ENCODE results near the gene KCTD13.

Gene KCTD13

DNA sequence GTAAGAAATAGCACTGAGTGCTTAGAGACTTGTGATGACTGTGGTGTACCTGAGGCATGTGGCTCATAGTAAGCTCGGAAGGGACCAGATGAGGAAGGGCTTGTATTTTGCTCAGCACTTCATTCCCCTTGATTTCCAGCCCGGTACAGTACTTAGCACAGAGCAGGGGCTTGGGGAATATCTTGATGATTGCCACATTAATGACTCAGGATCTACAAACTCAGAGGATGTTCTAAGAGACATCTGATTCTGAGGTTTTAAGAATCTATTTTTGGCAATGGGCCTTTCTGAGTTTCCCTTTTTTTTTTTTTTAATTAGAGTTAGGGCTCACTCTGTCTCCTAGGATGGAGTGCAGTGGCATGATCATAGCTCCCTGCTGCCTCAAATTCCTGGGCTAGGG is 16.6 kb downstream of the KCTD13 start:
- TF ChIP-seq EZH2 (optimal IDR thresholded peaks at IDR 0.05; ENCODE audit: low read depth, low read length) (no peak), EZH2phosphoT487 (IDR thresholded peaks at IDR 0.05; ENCODE audit: low read length) (no peak)
- TF ChIP-seq, protein P1, sequence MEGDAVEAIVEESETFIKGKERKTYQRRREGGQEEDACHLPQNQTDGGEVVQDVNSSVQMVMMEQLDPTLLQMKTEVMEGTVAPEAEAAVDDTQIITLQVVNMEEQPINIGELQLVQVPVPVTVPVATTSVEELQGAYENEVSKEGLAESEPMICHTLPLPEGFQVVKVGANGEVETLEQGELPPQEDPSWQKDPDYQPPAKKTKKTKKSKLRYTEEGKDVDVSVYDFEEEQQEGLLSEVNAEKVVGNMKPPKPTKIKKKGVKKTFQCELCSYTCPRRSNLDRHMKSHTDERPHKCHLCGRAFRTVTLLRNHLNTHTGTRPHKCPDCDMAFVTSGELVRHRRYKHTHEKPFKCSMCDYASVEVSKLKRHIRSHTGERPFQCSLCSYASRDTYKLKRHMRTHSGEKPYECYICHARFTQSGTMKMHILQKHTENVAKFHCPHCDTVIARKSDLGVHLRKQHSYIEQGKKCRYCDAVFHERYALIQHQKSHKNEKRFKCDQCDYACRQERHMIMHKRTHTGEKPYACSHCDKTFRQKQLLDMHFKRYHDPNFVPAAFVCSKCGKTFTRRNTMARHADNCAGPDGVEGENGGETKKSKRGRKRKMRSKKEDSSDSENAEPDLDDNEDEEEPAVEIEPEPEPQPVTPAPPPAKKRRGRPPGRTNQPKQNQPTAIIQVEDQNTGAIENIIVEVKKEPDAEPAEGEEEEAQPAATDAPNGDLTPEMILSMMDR (IDR thresholded peaks at IDR 0.05; ENCODE audit: low read length) = no peak
- Histone ChIP-seq H3F3A (ENCODE audit: insufficient read depth, low read length) (no peaks in the 10 kb centered on the region), H3K27ac (ENCODE audit: low read length) (no peak overlapping the region), H3K9ac (ENCODE audit: low read length) (no peak overlapping the region), H3K27me3 (replicated peaks; ENCODE audit: insufficient read depth, low read length) (no peaks in the 10 kb centered on the region), H3K36me3 (replicated peaks; ENCODE audit: insufficient read depth, low read length) (no peaks in the 10 kb centered on the region), H3K9me3 (replicated peaks; ENCODE audit: insufficient read depth, low read length) (no peaks in the 10 kb centered on the region), H2AFZ (ENCODE audit: low read length) (no peak overlapping the region), H3K9me2 (replicated peaks; ENCODE audit: insufficient read depth, low read length) (no peaks in the 10 kb centered on the region), H4K20me1 (ENCODE audit: insufficient read depth, low read length) (no peaks in the 10 kb centered on the region), H3K4me3 (ENCODE audit: low read length) (no peak overlapping the region), H3K79me2 (ENCODE audit: low read length) (no peaks in the 10 kb centered on the region), H3K4me1 (ENCODE audit: low read length) (no peaks in the 10 kb centered on the region), H3K4me2 (ENCODE audit: low read depth, low read length) (no peak overlapping the region)
- DNase-seq = no peak

DNA sequence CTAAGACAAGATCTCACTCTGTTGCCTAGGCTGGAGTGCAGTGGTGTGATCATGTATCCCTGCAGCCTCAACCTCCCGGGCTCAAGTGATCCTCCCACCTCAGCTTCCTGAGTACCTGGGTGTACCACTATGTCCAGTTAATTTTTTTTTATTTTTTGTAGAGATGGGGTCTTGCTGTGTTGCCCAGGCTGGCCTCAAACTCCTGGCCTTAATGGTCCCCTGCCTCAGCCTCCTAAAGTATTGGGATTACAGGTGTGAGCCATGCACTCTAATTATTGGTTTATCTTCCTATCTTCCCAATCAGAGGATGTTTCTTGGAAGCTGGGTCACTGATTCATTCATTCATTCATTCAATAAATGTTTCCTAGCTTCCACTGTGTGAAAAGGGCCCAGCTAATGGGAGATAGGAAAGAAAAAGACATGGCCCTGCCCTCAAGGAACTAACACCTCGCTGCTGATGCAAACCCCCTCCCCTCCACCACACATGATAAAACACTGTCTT is 17.3 kb downstream of the KCTD13 start:
- Histone ChIP-seq H3K4me3 (ENCODE audit: low read length) (no peak overlapping the region), H3K36me3 (replicated peaks; ENCODE audit: insufficient read depth, low read length) (no peaks in the 10 kb centered on the region), H2AFZ (ENCODE audit: low read length) (no peak overlapping the region), H3K27me3 (replicated peaks; ENCODE audit: insufficient read depth, low read length) (peaks cover under 1% of the 10 kb centered on the region; the same call in 1 of the 2 replicates), H3K79me2 (ENCODE audit: low read length) (no peaks in the 10 kb centered on the region), H3K4me2 (ENCODE audit: low read depth, low read length) (no peak overlapping the region), H3K9me3 (replicated peaks; ENCODE audit: insufficient read depth, low read length) (no peaks in the 10 kb centered on the region), H4K20me1 (ENCODE audit: insufficient read depth, low read length) (no peaks in the 10 kb centered on the region), H3K4me1 (ENCODE audit: low read length) (no peaks in the 10 kb centered on the region), H3K9ac (ENCODE audit: low read length) (no peak overlapping the region), H3K9me2 (replicated peaks; ENCODE audit: insufficient read depth, low read length) (no peaks in the 10 kb centered on the region), H3K27ac (ENCODE audit: low read length) (no peak overlapping the region), H3F3A (ENCODE audit: insufficient read depth, low read length) (no peaks in the 10 kb centered on the region)
- no peak for DNase-seq
- TF ChIP-seq EZH2phosphoT487 (IDR thresholded peaks at IDR 0.05; ENCODE audit: low read length) (no peak), EZH2 (optimal IDR thresholded peaks at IDR 0.05; ENCODE audit: low read depth, low read length) (no peak)
- TF ChIP-seq, protein P1 (IDR thresholded peaks at IDR 0.05; ENCODE audit: low read length) = no peak

DNA sequence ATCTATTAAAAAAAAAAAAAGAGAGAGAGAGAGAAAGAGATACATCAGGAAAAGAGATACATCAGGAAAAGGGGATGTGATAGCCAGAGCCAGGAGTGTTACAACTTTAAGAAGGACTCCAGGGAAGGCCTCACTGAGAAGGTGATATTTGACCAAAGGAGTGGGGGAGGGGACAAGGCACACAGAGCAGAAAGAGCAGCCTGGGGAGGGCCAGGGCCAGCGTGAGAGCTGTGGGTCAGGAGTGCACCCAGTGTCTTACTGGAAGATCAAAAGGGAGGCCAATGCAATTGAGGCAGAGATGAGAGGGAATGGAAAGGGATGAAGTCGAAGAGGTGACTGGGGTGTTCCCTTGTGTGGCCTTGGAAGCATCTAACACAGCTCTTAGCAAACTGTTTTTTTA is 18.1 kb downstream of the KCTD13 start:
- TF ChIP-seq, protein P1 (IDR thresholded peaks at IDR 0.05; ENCODE audit: low read length) = no peak
- no peak for TF ChIP-seq EZH2phosphoT487 (IDR thresholded peaks at IDR 0.05; ENCODE audit: low read length)
- TF ChIP-seq EZH2 (optimal IDR thresholded peaks at IDR 0.05; ENCODE audit: low read depth, low read length) = no peak
- Histone ChIP-seq H3K9ac (ENCODE audit: low read length) (no peak overlapping the region), H3K4me1 (ENCODE audit: low read length) (no peaks in the 10 kb centered on the region), H3K4me2 (ENCODE audit: low read depth, low read length) (no peak overlapping the region), H3K4me3 (ENCODE audit: low read length) (no peak overlapping the region), H3F3A (ENCODE audit: insufficient read depth, low read length) (no peaks in the 10 kb centered on the region), H4K20me1 (ENCODE audit: insufficient read depth, low read length) (no peaks in the 10 kb centered on the region), H3K9me3 (replicated peaks; ENCODE audit: insufficient read depth, low read length) (no peaks in the 10 kb centered on the region), H2AFZ (ENCODE audit: low read length) (no peak overlapping the region), H3K36me3 (replicated peaks; ENCODE audit: insufficient read depth, low read length) (no peaks in the 10 kb centered on the region), H3K27ac (ENCODE audit: low read length) (no peak overlapping the region), H3K27me3 (replicated peaks; ENCODE audit: insufficient read depth, low read length) (peaks cover 6% of the 10 kb centered on the region; the same call in 1 of the 2 replicates), H3K79me2 (ENCODE audit: low read length) (no peaks in the 10 kb centered on the region), H3K9me2 (replicated peaks; ENCODE audit: insufficient read depth, low read length) (no peaks in the 10 kb centered on the region)
- DNase-seq = no peak

Measured in MM.1S (cell line).